GM21423 (cell line): ENCODE measurements around the gene USP43.
"Not testable (repeated sequence)": the region's sequence is repeated elsewhere in the genome, so short reads cannot be mapped to it uniquely, and the experiment has no call there.

Experiments
- ATAC-seq: cut with Tn5 transposase; IDR thresholded peaks from one replicate; pipeline ENCODE4 v1.9.1; 2021; ENCODE audit warnings: mild to moderate bottlenecking, moderate library complexity; ENCODE audit not compliant: unreplicated experiment

The USP43 gene, protein sequence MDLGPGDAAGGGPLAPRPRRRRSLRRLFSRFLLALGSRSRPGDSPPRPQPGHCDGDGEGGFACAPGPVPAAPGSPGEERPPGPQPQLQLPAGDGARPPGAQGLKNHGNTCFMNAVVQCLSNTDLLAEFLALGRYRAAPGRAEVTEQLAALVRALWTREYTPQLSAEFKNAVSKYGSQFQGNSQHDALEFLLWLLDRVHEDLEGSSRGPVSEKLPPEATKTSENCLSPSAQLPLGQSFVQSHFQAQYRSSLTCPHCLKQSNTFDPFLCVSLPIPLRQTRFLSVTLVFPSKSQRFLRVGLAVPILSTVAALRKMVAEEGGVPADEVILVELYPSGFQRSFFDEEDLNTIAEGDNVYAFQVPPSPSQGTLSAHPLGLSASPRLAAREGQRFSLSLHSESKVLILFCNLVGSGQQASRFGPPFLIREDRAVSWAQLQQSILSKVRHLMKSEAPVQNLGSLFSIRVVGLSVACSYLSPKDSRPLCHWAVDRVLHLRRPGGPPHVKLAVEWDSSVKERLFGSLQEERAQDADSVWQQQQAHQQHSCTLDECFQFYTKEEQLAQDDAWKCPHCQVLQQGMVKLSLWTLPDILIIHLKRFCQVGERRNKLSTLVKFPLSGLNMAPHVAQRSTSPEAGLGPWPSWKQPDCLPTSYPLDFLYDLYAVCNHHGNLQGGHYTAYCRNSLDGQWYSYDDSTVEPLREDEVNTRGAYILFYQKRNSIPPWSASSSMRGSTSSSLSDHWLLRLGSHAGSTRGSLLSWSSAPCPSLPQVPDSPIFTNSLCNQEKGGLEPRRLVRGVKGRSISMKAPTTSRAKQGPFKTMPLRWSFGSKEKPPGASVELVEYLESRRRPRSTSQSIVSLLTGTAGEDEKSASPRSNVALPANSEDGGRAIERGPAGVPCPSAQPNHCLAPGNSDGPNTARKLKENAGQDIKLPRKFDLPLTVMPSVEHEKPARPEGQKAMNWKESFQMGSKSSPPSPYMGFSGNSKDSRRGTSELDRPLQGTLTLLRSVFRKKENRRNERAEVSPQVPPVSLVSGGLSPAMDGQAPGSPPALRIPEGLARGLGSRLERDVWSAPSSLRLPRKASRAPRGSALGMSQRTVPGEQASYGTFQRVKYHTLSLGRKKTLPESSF

DNA sequence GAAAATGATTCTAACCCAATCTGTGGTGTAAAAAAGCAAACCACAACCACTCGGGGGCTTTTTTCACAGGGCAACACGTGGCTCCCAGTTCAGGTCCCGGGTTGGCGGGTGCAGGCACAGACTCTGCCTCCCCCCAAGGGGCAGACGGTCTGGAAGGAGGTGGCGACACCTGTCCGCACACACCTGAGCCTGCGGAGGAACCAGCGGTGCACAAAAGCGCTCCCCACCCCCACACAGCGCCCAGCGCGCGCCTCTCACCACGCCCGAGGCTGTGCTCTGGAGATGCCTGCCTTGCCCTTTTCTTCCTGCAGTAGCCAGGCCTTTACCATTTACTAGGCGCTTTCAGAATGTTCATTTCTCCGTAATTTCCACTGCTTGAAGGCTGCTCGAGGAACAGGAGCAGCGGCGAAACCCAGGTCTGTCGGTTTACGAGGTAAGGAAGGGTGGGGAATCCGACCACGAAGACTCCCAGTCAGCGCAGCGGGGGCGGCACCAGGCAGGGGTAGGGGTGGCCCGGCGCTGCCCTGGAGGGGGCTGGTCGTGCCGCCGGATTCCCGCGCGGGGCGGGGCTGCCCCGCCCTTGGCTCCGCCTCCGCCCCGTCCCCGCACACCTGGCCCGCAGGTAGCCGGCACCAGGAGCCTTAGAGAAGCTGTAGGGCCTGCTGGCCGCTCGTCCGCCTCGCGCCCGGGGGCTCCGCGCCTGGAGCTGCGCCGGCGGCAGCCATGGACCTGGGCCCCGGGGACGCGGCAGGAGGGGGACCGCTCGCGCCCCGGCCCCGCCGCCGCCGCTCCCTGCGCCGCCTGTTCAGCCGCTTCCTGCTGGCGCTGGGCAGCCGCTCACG is at the start of gene USP43:
TSS of gene USP43 (plus strand) at position 608 of the 842 bp plus-strand sequence. CDS start at position 724, 116 bp downstream.
- peak; percentile 44 for ATAC-seq

DNA sequence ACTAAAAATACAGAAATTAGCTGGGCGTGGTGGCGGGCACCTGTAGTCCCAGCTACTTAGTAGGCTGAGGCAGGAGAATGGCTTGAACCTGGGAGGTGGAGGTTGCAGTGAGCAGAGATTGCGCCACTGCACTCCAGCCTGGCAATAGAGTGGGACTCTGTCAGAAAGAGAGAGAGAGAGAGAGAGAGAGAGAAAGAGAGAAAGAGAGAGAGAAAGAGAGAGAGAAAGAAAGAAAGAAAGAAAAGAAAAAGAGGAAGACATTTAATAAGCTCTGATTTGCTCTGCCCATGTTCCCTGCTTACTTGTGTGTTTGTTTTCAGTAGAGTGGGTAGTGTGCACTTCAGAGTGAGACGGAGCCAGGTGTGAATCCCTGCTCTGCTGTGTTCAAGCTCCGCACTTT is 47.7 kb upstream of the USP43 start:
- ATAC-seq: not testable (repeated sequence)

DNA sequence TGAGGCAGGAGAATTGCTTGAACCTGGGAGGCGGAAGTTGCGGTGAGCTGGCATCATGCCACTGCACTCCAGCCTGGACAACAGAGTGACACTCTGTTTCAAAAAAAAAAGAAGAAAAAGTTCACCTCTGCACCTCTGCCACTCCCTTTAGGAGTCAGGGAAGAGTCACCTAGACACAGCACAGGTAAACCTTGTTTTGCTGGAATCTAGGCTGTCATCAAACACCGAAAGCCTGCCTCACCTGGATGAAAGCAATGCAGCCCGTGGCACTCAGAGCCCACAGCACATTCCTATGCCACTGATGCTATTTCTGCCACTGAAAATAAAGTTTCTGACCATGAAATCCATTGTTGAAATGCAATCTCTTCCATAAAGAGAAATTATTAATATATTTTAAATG is 46.7 kb upstream of the USP43 start:
- no peak for ATAC-seq

GRCh38 chr17:9604583-9604982 is 40.7 kb upstream of the USP43 start:
- not testable (repeated sequence) for ATAC-seq

GRCh38 chr17:9606453-9606852 is 38.9 kb upstream of the USP43 start:
- no peak for ATAC-seq

- not testable (repeated sequence) for ATAC-seq
These were observed 38.3 kb upstream of the USP43 start for GRCh38 chr17:9607058-9607457.

DNA sequence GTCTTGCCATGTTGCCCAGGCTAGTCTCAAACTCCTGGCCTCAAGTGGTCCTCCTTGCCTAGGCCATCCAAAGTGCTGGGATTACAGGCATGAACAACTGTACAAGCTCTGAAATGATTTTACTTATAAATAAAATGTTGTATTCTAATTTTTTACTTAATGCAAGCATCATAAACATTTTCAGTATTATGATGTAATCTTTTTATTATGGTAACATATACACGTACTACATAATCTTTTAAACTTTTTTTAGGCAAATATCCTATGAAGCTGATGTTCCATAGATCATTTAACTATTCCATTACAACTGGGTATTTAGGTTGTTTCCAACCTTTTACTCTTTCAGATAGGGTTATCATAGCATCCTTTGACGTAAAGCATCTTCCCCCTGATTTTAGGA is 33.8 kb upstream of the USP43 start:
- no peak for ATAC-seq

DNA sequence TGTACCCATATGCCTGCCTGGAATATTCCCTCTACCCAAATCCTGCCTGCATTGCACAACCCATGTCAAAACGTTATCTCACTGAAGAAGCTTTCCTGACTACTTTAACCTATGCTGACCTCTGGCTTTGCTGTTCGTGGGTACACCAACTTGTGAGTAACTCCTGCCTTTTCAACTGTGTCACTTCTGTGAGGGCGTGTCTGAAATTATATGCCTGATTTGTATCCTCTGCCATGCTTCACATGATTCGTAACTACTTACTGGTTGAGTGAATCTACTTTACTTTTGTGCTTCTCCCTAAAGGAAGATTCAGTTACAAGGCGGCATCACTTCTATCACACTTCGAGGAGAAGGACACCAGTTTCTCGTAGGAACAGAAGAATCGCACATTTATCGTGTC is 33.3 kb upstream of the USP43 start:
- ATAC-seq: no peak

DNA sequence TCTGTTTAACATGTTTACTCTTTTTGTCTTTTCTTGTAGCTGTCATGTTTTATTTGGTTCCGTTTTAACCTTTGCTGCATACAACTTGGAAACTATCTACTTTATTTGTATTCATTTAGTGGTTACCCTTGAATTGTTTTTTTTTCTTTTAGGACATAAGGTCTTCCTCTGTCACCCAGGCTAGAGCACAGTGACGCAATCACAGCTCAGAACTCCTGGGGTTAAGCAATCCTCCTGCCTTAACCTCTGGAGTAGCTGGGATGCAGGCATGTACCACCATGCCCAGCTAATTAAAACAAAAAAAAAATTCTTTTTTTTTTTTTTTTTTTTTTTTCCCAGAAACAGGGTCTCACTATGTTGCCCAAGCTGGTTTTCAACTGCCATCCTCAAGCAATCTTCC is 29.8 kb upstream of the USP43 start:
- no peak for ATAC-seq

GRCh38 chr17:9622961-9623360 is 22.4 kb upstream of the USP43 start:
- ATAC-seq: no peak

- ATAC-seq: no peak
These were observed 16.8 kb upstream of the USP43 start for GRCh38 chr17:9628509-9628908.

- ATAC-seq: no peak
These were observed 12.6 kb upstream of the USP43 start for GRCh38 chr17:9632741-9633140.

GRCh38 chr17:9635340-9635739 is 10.0 kb upstream of the USP43 start:
- ATAC-seq: no peak

DNA sequence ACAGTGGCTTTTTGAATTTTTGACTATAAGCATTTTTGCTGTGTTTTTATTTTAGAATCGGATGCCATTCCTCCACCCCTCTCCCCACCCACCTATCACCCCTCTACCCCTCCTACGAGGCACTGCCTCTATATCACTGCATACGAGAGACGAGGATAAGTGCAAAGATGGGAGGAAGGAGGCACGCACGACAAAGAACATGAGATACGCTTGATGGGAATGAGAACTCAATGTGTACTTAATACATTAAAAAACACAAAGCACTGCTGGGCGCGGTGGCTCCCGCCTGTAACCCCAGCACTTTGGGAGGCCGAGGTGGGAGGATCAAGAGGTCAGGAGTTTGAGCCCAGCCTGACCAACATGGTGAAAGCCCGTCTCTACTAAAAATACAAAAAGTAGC is 8.8 kb upstream of the USP43 start:
- no peak for ATAC-seq

DNA sequence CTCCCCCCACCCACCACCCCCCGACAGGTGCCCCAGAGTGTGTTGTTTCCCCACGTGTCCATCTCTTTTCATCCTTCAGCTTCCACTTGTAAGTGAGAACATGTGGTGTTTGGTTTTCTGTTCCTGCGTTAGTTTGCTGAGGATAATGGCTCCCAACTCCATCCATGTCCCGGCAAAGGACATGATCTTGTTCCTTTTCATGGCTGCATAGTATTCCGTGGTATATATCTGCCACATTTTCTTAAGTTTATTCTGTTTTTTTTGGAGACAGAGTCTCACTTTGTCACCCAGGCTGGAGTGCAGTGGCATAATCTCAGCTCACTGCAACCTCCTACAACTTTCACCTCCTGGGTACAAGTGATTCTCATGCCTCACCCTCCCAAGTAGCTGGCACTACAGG is 4.9 kb upstream of the USP43 start:
- not testable (repeated sequence) for ATAC-seq

- no peak for ATAC-seq
These were observed 1.7 kb upstream of the USP43 start for GRCh38 chr17:9643611-9644010.

- ATAC-seq: peak; percentile 38
These were observed 681 bp downstream of the USP43 start for GRCh38 chr17:9645851-9646545.

DNA sequence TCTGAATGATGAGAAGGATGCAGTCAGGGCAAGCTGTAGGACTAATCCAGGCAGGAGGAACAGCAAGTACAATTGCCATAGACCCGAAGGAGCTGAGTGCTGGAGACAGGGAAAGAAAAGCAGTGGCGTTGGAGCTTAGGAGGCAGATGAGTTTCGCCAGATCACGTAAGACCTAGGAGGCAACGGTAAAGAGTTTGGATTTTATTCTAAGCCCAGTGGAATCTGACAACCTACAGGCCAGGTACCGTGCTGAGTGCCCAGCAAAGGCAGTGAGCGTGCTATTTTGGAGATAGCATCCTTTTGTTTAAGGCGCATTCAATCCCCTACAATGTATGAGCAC is 1.2 kb downstream of the USP43 start:
- no peak for ATAC-seq

- no peak for ATAC-seq
These were observed 1.7 kb downstream of the USP43 start for GRCh38 chr17:9647014-9647413.

DNA sequence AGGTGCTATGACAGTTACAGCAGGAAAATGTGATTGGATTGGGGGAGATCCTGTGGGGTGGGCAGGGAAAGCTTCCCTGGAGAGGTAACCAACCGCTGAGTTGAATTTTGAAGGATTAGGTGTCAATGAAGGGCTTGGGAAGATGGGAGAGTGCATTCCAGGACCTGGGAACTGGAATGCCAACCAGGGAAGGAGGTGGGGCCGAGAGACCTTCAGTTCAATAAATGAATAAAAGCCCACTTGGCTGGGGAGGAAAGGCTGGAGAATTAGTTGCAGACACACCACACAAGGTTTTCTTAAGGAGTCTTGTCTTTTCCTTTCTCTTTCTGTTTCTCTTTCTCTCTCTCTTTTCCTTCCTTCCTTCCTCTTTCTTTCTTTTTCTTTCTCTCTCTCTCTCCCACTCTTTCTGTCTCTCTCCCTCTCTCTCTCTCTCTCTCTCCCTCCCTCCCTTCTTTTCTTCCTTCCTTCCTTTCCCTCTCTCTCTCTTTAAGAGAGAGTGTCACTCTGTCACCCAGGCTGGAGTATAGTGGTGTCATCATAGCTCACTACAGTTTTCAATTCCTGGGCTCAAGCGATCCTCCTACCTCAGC is 3.3 kb downstream of the USP43 start:
- ATAC-seq: no peak
